ENCODE results near the gene SOD2.
"Not testable (repeated sequence)": the region's sequence is repeated elsewhere in the genome, so short reads cannot be mapped to it uniquely, and the experiment has no call there.

The SOD2 gene

GRCh38 chr6:159693128-159693893, at the start of gene SOD2:
Gene SOD2 (minus strand): TSS chr6:159693241. CDS start chr6:159693167, 74 bp downstream.
- DNase-seq, result peak; percentile 67 to 89 (median 74)

GRCh38 chr6:159742165-159742564, 49.1 kb upstream of the SOD2 start:
- DNase-seq, result no peak

GRCh38 chr6:159739341-159739740, 46.3 kb upstream of the SOD2 start:
- DNase-seq, result no peak

GRCh38 chr6:159736908-159737307, 43.9 kb upstream of the SOD2 start:
- DNase-seq, result no peak

GRCh38 chr6:159733395-159733794, 40.4 kb upstream of the SOD2 start:
- DNase-seq, result not testable (repeated sequence)

GRCh38 chr6:159732550-159732949, 39.5 kb upstream of the SOD2 start:
- not testable (repeated sequence) for DNase-seq

- DNase-seq, result no peak
These were observed 37.3 kb upstream of the SOD2 start for GRCh38 chr6:159730332-159730676.

- no peak for DNase-seq
These were observed 36.7 kb upstream of the SOD2 start for GRCh38 chr6:159729598-159730331.

- no peak for DNase-seq
These were observed 35.5 kb upstream of the SOD2 start for GRCh38 chr6:159728531-159728964.

- DNase-seq, result peak in 2 of 4 experiments; percentile 52 to 56
These were observed 34.8 kb upstream of the SOD2 start for GRCh38 chr6:159727717-159728445.

- peak; percentile 92 to 96 (median 94) for DNase-seq
These were observed 34.1 kb upstream of the SOD2 start, which contains the start of gene WTAP for GRCh38 chr6:159726918-159727716. Gene WTAP (plus strand): TSS chr6:159727506. CDS start chr6:159736266, 8,760 bp downstream.

GRCh38 chr6:159726255-159726917, 33.3 kb upstream of the SOD2 start:
- DNase-seq, result peak in 1 of 4 experiments; percentile 47

GRCh38 chr6:159725208-159725607, 32.2 kb upstream of the SOD2 start:
- not testable (repeated sequence) for DNase-seq

GRCh38 chr6:159724778-159725177, 31.7 kb upstream of the SOD2 start:
- DNase-seq, result no peak

- no peak for DNase-seq
These were observed 30.2 kb upstream of the SOD2 start for GRCh38 chr6:159723259-159723658.

- DNase-seq, result no peak
These were observed 29.6 kb upstream of the SOD2 start for GRCh38 chr6:159722655-159723054.

GRCh38 chr6:159721981-159722380, 28.9 kb upstream of the SOD2 start:
- not testable (repeated sequence) for DNase-seq

GRCh38 chr6:159720708-159721107, 27.7 kb upstream of the SOD2 start:
- DNase-seq, result peak in 2 of 4 experiments; percentile 13 to 31

GRCh38 chr6:159719287-159719686, 26.2 kb upstream of the SOD2 start:
- DNase-seq, result no peak

GRCh38 chr6:159718634-159719033, 25.6 kb upstream of the SOD2 start:
- no peak for DNase-seq

GRCh38 chr6:159716247-159717096, 23.4 kb upstream of the SOD2 start:
- no peak for DNase-seq
